ENCODE measurements around the gene TSGA10.
"Not testable (repeated sequence)": the region's sequence is repeated elsewhere in the genome, so short reads cannot be mapped to it uniquely, and the experiment has no call there.

The TSGA10 gene

GRCh38 chr2:99156891-99157290, 2.1 kb upstream of the TSGA10 start:
- DNase-seq (ENCODE audit: low read depth in 1 of 2, low spot score in 1 of 2) = no peak

- no peak for DNase-seq (ENCODE audit: low read depth in 1 of 2, low spot score in 1 of 2)
These were observed 679 bp downstream of the TSGA10 start for GRCh38 chr2:99153921-99154604.

- DNase-seq (ENCODE audit: low read depth in 1 of 2, low spot score in 1 of 2) = no peak
These were observed 2.4 kb downstream of the TSGA10 start for GRCh38 chr2:99152199-99152895.

GRCh38 chr2:99150706-99151105, 4.0 kb downstream of the TSGA10 start:
- DNase-seq (ENCODE audit: low read depth in 1 of 2, low spot score in 1 of 2) = no peak

GRCh38 chr2:99141110-99142108, 13.3 kb downstream of the TSGA10 start, which contains the start of gene C2orf15:
TSS of gene C2orf15 (plus strand) at chr2:99141707. CDS start at chr2:99150559, 8,852 bp downstream.
- DNase-seq (ENCODE audit: low read depth in 1 of 2, low spot score in 1 of 2) = peak; percentile 92 to 93

- no peak for DNase-seq (ENCODE audit: low read depth in 1 of 2, low spot score in 1 of 2)
These were observed 14.0 kb downstream of the TSGA10 start for GRCh38 chr2:99140860-99141109.

GRCh38 chr2:99140056-99140859, 14.5 kb downstream of the TSGA10 start:
- no peak for DNase-seq (ENCODE audit: low read depth in 1 of 2, low spot score in 1 of 2)

- no peak for DNase-seq (ENCODE audit: low read depth in 1 of 2, low spot score in 1 of 2)
These were observed 15.7 kb downstream of the TSGA10 start for GRCh38 chr2:99139003-99139402.

- not testable (repeated sequence) for DNase-seq (ENCODE audit: low read depth in 1 of 2, low spot score in 1 of 2)
These were observed 19.6 kb downstream of the TSGA10 start for GRCh38 chr2:99135044-99135556.

GRCh38 chr2:99127981-99128380, 26.8 kb downstream of the TSGA10 start:
- no peak for DNase-seq (ENCODE audit: low read depth in 1 of 2, low spot score in 1 of 2)

GRCh38 chr2:99112617-99113016, 42.1 kb downstream of the TSGA10 start:
- no peak for DNase-seq (ENCODE audit: low read depth in 1 of 2, low spot score in 1 of 2)

- no peak for DNase-seq (ENCODE audit: low read depth in 1 of 2, low spot score in 1 of 2)
These were observed 42.8 kb downstream of the TSGA10 start for GRCh38 chr2:99111945-99112344.

- DNase-seq (ENCODE audit: low read depth in 1 of 2, low spot score in 1 of 2) = no peak
These were observed 43.5 kb downstream of the TSGA10 start for GRCh38 chr2:99111236-99111635.

- no peak for DNase-seq (ENCODE audit: low read depth in 1 of 2, low spot score in 1 of 2)
These were observed 47.8 kb downstream of the TSGA10 start for GRCh38 chr2:99106913-99107312.

- DNase-seq (ENCODE audit: low read depth in 1 of 2, low spot score in 1 of 2) = no peak
These were observed 50.7 kb downstream of the TSGA10 start for GRCh38 chr2:99104006-99104405.

GRCh38 chr2:99101697-99102096, 53.0 kb downstream of the TSGA10 start:
- DNase-seq (ENCODE audit: low read depth in 1 of 2, low spot score in 1 of 2) = no peak

GRCh38 chr2:99096728-99097127, 58.0 kb downstream of the TSGA10 start:
- no peak for DNase-seq (ENCODE audit: low read depth in 1 of 2, low spot score in 1 of 2)

GRCh38 chr2:99088017-99088416, 66.7 kb downstream of the TSGA10 start:
- no peak for DNase-seq (ENCODE audit: low read depth in 1 of 2, low spot score in 1 of 2)

GRCh38 chr2:99086385-99086784, 68.4 kb downstream of the TSGA10 start:
- no peak for DNase-seq (ENCODE audit: low read depth in 1 of 2, low spot score in 1 of 2)

- no peak for DNase-seq (ENCODE audit: low read depth in 1 of 2, low spot score in 1 of 2)
These were observed 69.3 kb downstream of the TSGA10 start for GRCh38 chr2:99085421-99085820.

- no peak for DNase-seq (ENCODE audit: low read depth in 1 of 2, low spot score in 1 of 2)
These were observed 70.5 kb downstream of the TSGA10 start for GRCh38 chr2:99084256-99084655.
